Loucy (cell line): ENCODE results near the gene SERGEF.

Experiments
- H2AFZ ChIP-seq: fragments of 200-600 bp; sonication (generic); 2 replicates; pipeline ENCODE4 v1.6.0; 2016; ENCODE audit warnings: antibody characterized with exemption, mild to moderate bottlenecking, low read length, moderate library complexity
- H3F3A ChIP-seq: fragments of 200-600 bp; 2 replicates; pipeline ENCODE4 v1.6.0; 2016; ENCODE audit warnings: antibody characterized with exemption, low read depth, mild to moderate bottlenecking
- H3K27me3 ChIP-seq: fragments of 200-600 bp; sonication (generic); 2 replicates; pipeline ENCODE4 v1.6.1; 2014; ENCODE audit warnings: low read length, mild to moderate bottlenecking; ENCODE audit not compliant: insufficient read depth, poor library complexity, severe bottlenecking
- H3K36me3 ChIP-seq: fragments of 200-600 bp; sonication (generic); 2 replicates; pipeline ENCODE4 v1.6.1; 2016; ENCODE audit warnings: low read length; ENCODE audit not compliant: insufficient read depth
- H3K4me1 ChIP-seq: fragments of 200-600 bp; sonication (generic); 2 replicates; pipeline ENCODE4 v1.5.1; 2014; ENCODE audit warnings: low read length, mild to moderate bottlenecking; ENCODE audit not compliant: insufficient read depth, poor library complexity, severe bottlenecking
- H3K4me2 ChIP-seq: fragments of 200-600 bp; sonication (generic); 2 replicates; pipeline ENCODE4 v1.6.0; 2014; ENCODE audit warnings: antibody characterized with exemption, low read length, low read depth, mild to moderate bottlenecking; ENCODE audit not compliant: poor library complexity, severe bottlenecking
- H3K4me3 ChIP-seq: fragments of 200-600 bp; sonication (generic); 2 replicates; pipeline ENCODE4 v1.5.1; 2014; ENCODE audit warnings: low read length, mild to moderate bottlenecking, mixed read lengths; ENCODE audit not compliant: poor library complexity, severe bottlenecking
- H3K79me2 ChIP-seq: fragments of 200-600 bp; sonication (generic); 2 replicates; pipeline ENCODE4 v1.6.1; 2014; ENCODE audit warnings: low read length; ENCODE audit not compliant: insufficient read depth
- H3K9ac ChIP-seq: fragments of 200-600 bp; sonication (generic); 2 replicates; pipeline ENCODE4 v1.6.0; 2014; ENCODE audit warnings: mild to moderate bottlenecking, low read depth, low read length, moderate library complexity; ENCODE audit not compliant: poor library complexity, severe bottlenecking
- H3K9me2 ChIP-seq: fragments of 200-600 bp; sonication (generic); replicated peaks from 2 replicates; pipeline ENCODE4 v1.6.1; 2016; ENCODE audit warnings: low read depth, low read length, mixed read lengths
- H3K9me3 ChIP-seq: fragments of 200-600 bp; sonication (generic); 2 replicates; pipeline ENCODE4 v1.6.1; 2014; ENCODE audit warnings: mild to moderate bottlenecking, antibody characterized with exemption, low read length, low read depth; ENCODE audit not compliant: insufficient read depth
- H4K20me1 ChIP-seq: fragments of 200-600 bp; sonication (generic); 2 replicates; pipeline ENCODE4 v1.6.0; 2014; ENCODE audit warnings: antibody characterized with exemption, low read length, mild to moderate bottlenecking; ENCODE audit not compliant: insufficient read depth, poor library complexity, severe bottlenecking
- CTCF ChIP-seq: fragments of 200-600 bp; sonication (generic); conservative IDR thresholded peaks from 2 replicates; pipeline ENCODE4 v1.5.1; 2014; ENCODE audit warnings: mild to moderate bottlenecking, antibody characterized with exemption, low read length
- EZH2phosphoT487 ChIP-seq: fragments of 200-600 bp; IDR thresholded peaks from 2 replicates; pipeline ENCODE4 v1.6.1; 2018; ENCODE audit warnings: antibody characterized with exemption, mild to moderate bottlenecking, moderate library complexity, borderline replicate concordance

SERGEF gene

GRCh38 chr11:17790453-17790852 is 222.4 kb downstream of the SERGEF start:
- Histone ChIP-seq H3F3A (no peaks in the 10 kb centered on the region), H3K27me3 (no peaks in the 10 kb centered on the region), H3K4me1 (no peaks in the 10 kb centered on the region), H3K4me3 (no peak overlapping the region), H3K9me2 (no peaks in the 10 kb centered on the region), H3K36me3 (no peaks in the 10 kb centered on the region), H3K9ac (no peak overlapping the region), H4K20me1 (no peaks in the 10 kb centered on the region), H2AFZ (no peak overlapping the region), H3K9me3 (no peaks in the 10 kb centered on the region), H3K79me2 (no peaks in the 10 kb centered on the region), H3K4me2 (no peak overlapping the region)
- TF ChIP-seq CTCF: no peak
- TF ChIP-seq EZH2phosphoT487: no peak

- Histone ChIP-seq H3K4me3 (no peak overlapping the region), H3K9me3 (no peaks in the 10 kb centered on the region), H3F3A (no peaks in the 10 kb centered on the region), H2AFZ (no peak overlapping the region), H3K9me2 (no peaks in the 10 kb centered on the region), H3K27me3 (no peaks in the 10 kb centered on the region), H3K36me3 (no peaks in the 10 kb centered on the region), H3K9ac (no peak overlapping the region), H3K4me1 (no peaks in the 10 kb centered on the region), H3K4me2 (no peak overlapping the region), H4K20me1 (no peaks in the 10 kb centered on the region), H3K79me2 (no peaks in the 10 kb centered on the region)
- no peak for TF ChIP-seq EZH2phosphoT487
- no peak for TF ChIP-seq CTCF
These were observed 224.8 kb downstream of the SERGEF start for GRCh38 chr11:17788084-17788483.

GRCh38 chr11:17786824-17787525 is 225.9 kb downstream of the SERGEF start:
- Histone ChIP-seq H3K9me2 (no peaks in the 10 kb centered on the region), H3K9ac (no peak overlapping the region), H3K4me2 (no peak overlapping the region)

More at GRCh38 chr11:17786824-17787525, 225.9 kb downstream of the SERGEF start:
- H2AFZ ChIP-seq: no peak overlapping the region
- H3K4me3 ChIP-seq: no peak overlapping the region
- H3K27me3 ChIP-seq: no peaks in the 10 kb centered on the region
- no peaks in the 10 kb centered on the region for H3K9me3 ChIP-seq
- no peaks in the 10 kb centered on the region for H3K79me2 ChIP-seq
- H3F3A ChIP-seq: no peaks in the 10 kb centered on the region
- no peaks in the 10 kb centered on the region for H3K4me1 ChIP-seq
- TF ChIP-seq EZH2phosphoT487 (no peak), CTCF (no peak)
- H4K20me1 ChIP-seq: no peaks in the 10 kb centered on the region
- H3K36me3 ChIP-seq: no peaks in the 10 kb centered on the region
